DOHH2 (cell line): ENCODE measurements around the gene ADCY7.

Source experiments
- CTCF ChIP-seq: fragments of 200-600 bp; sonication (generic); IDR thresholded peaks from one replicate; pipeline ENCODE4 v1.5.1; 2014; ENCODE audit warnings: antibody characterized with exemption, mild to moderate bottlenecking, low read depth, low read length; ENCODE audit not compliant: poor library complexity, severe bottlenecking
- EZH2phosphoT487 ChIP-seq: fragments of 200-600 bp; sonication (generic); IDR thresholded peaks from 2 replicates; pipeline ENCODE4 v1.6.1; 2017; ENCODE audit warnings: borderline replicate concordance, mild to moderate bottlenecking, antibody characterized with exemption, low read length, moderate library complexity, mixed read lengths

GRCh38 chr16:50263060-50263909 lies 3.1 kb upstream of the ADCY7 start:
- TF ChIP-seq CTCF (no peak), EZH2phosphoT487 (no peak)
